Neural cell (in vitro differentiated cells): ENCODE data around the gene C10orf143. TPM values are rescaled to one million over a fixed set of nuclear protein-coding genes. Genes with fewer than 3 reads are reported as not detected.

Experiments used
- H2AFZ ChIP-seq: fragments of 200-600, 300-800 bp; sonication (generic), shearing (Covaris generic); 2 replicates; pipeline ENCODE4 v1.6.0; 2014; ENCODE audit warnings: low read depth, mild to moderate bottlenecking, antibody characterized with exemption, low read length, moderate library complexity
- H3F3A ChIP-seq: fragments of 200-600 bp; shearing (Covaris generic); 2 replicates; pipeline ENCODE4 v1.6.1; 2016; ENCODE audit warnings: mild to moderate bottlenecking, moderate library complexity, mixed read lengths, antibody characterized with exemption, low read length; ENCODE audit not compliant: insufficient read depth, poor library complexity, severe bottlenecking
- H3K27ac ChIP-seq: fragments of 200-600, 300-800 bp; sonication (generic), shearing (Covaris generic); 2 replicates; pipeline ENCODE4 v1.5.1; 2014; ENCODE audit warnings: mild to moderate bottlenecking, low read length, moderate library complexity
- H3K27me3 ChIP-seq: fragments of 300-800, 200-600 bp; sonication (generic), shearing (Covaris generic); 2 replicates; pipeline ENCODE4 v1.6.0; 2014; ENCODE audit warnings: mild to moderate bottlenecking, low read depth, low read length, moderate library complexity; ENCODE audit not compliant: insufficient read depth
- H3K36me3 ChIP-seq: fragments of 300-800, 200-600 bp; sonication (generic), shearing (Covaris generic); 2 replicates; pipeline ENCODE4 v1.5.1; 2014; ENCODE audit warnings: mild to moderate bottlenecking, antibody characterized with exemption, low read length, moderate library complexity; ENCODE audit not compliant: insufficient read depth
- H3K4me2 ChIP-seq: fragments of 300-800, 200-600 bp; sonication (generic), shearing (Covaris generic); 2 replicates; pipeline ENCODE4 v1.6.0; 2014; ENCODE audit warnings: mild to moderate bottlenecking, low read length
- H3K4me3 ChIP-seq: fragments of 300-800, 200-600 bp; sonication (generic), shearing (Covaris generic); 2 replicates; pipeline ENCODE4 v1.5.1; 2014; ENCODE audit warnings: mild to moderate bottlenecking, low read length, moderate library complexity
- H3K79me2 ChIP-seq: fragments of 200-600 bp; shearing (Covaris generic); replicated peaks from 2 replicates; pipeline ENCODE4 v1.6.0; 2014; ENCODE audit warnings: mild to moderate bottlenecking, low read length, moderate library complexity; ENCODE audit not compliant: insufficient read depth
- H3K9ac ChIP-seq: fragments of 300-800, 200-600 bp; sonication (generic), shearing (Covaris generic); 2 replicates; pipeline ENCODE4 v1.6.1; 2016; ENCODE audit warnings: mild to moderate bottlenecking, low read length, mixed read lengths
- H3K9me2 ChIP-seq: fragments of 200-600 bp; shearing (Covaris generic); 2 replicates; pipeline ENCODE4 v1.6.1; 2016; ENCODE audit warnings: mild to moderate bottlenecking, low read length, mixed read lengths; ENCODE audit not compliant: insufficient read depth
- H3K9me3 ChIP-seq: fragments of 200-600, 300-800 bp; sonication (generic), shearing (Covaris generic); 2 replicates; pipeline ENCODE4 v1.6.1; 2016; ENCODE audit warnings: mild to moderate bottlenecking, mixed run types, low read length, moderate library complexity, mixed read lengths
- H4K20me1 ChIP-seq: fragments of 200-600 bp; shearing (Covaris generic); 2 replicates; pipeline ENCODE4 v1.6.1; 2016; ENCODE audit warnings: mild to moderate bottlenecking, mixed run types; ENCODE audit not compliant: insufficient read depth
- CTCF ChIP-seq: fragments of 450-650 bp; IDR thresholded peaks from 2 replicates; pipeline ENCODE4 v1.5.1; 2014; ENCODE audit warnings: antibody characterized with exemption, mild to moderate bottlenecking, moderate library complexity; ENCODE audit not compliant: poor library complexity, severe bottlenecking
- EP300 ChIP-seq: fragments of 450-650 bp; conservative IDR thresholded peaks from 2 replicates; pipeline ENCODE4 v1.6.1; 2014; ENCODE audit warnings: antibody characterized with exemption, mild to moderate bottlenecking, moderate library complexity; ENCODE audit not compliant: poor library complexity, severe bottlenecking
- EZH2 ChIP-seq: fragments of 200-600, 300-800 bp; shearing (Covaris generic), sonication (generic); IDR thresholded peaks from 2 replicates; pipeline ENCODE4 v1.6.1; 2014; ENCODE audit warnings: antibody characterized with exemption, low read length, borderline replicate concordance, mild to moderate bottlenecking; ENCODE audit not compliant: insufficient read depth, poor library complexity, severe bottlenecking
- MXI1 ChIP-seq: fragments of 450-650 bp; conservative IDR thresholded peaks from 2 replicates; pipeline ENCODE4 v1.6.1; 2014; ENCODE audit warnings: antibody characterized with exemption, mild to moderate bottlenecking; ENCODE audit not compliant: poor library complexity, severe bottlenecking
- POLR2AphosphoS5 ChIP-seq: IDR thresholded peaks from 2 replicates; pipeline ENCODE4 v1.6.1; 2012
- RAD21 ChIP-seq: fragments of 450-650 bp; conservative IDR thresholded peaks from 2 replicates; pipeline ENCODE4 v1.6.1; 2014; ENCODE audit warnings: antibody characterized with exemption, mild to moderate bottlenecking, moderate library complexity
- REST ChIP-seq: IDR thresholded peaks from 2 replicates; pipeline ENCODE4 v1.6.1; 2012; ENCODE audit warnings: borderline replicate concordance
- SMC3 ChIP-seq: fragments of 450-650 bp; conservative IDR thresholded peaks from 2 replicates; pipeline ENCODE4 v1.6.1; 2014; ENCODE audit warnings: antibody characterized with exemption, mild to moderate bottlenecking, moderate library complexity; ENCODE audit not compliant: poor library complexity
- TAF1 ChIP-seq: IDR thresholded peaks from 2 replicates; pipeline ENCODE4 v1.6.1; 2012; ENCODE audit warnings: low read depth
- polyA plus RNA-seq: library from polyadenylated mRNA; depleted of rRNA; stranded (reverse); fragments of >200 nt; gene quantifications from 2 replicates; pipeline ENCODE4 v1.2.3, GENCODE V29; 2014

The C10orf143 gene
- polyA plus RNA-seq, 1 donor from 2014 or later, result 1.4 TPM

- Histone ChIP-seq H3K4me2 (no peak overlapping the region), H3K27ac (no peak overlapping the region), H3K9me2 (no peaks in the 10 kb centered on the region), H3K4me3 (no peak overlapping the region), H3K36me3 (no peaks in the 10 kb centered on the region), H3K9me3 (no peaks in the 10 kb centered on the region), H2AFZ (no peak overlapping the region), H3K79me2 (no peaks in the 10 kb centered on the region), H4K20me1 (no peaks in the 10 kb centered on the region), H3K9ac (no peak overlapping the region), H3F3A (no peaks in the 10 kb centered on the region), H3K27me3 (no peaks in the 10 kb centered on the region)
- no peak for TF ChIP-seq EP300
- no peak for TF ChIP-seq REST
- TF ChIP-seq CTCF, result no peak
- TF ChIP-seq MXI1, result no peak
- no peak for TF ChIP-seq TAF1
- no peak for TF ChIP-seq POLR2AphosphoS5
- no peak for TF ChIP-seq RAD21
- no peak for TF ChIP-seq SMC3
- TF ChIP-seq EZH2, result no peak
Observed at GRCh38 chr10:130038611-130039109, 72.0 kb downstream of the C10orf143 start.

GRCh38 chr10:130038019-130038555 is 72.5 kb downstream of the C10orf143 start:
- no peak overlapping the region for H3K9ac ChIP-seq
- no peaks in the 10 kb centered on the region for H3K9me3 ChIP-seq
- H3K79me2 ChIP-seq, result no peaks in the 10 kb centered on the region
- TF ChIP-seq EZH2 (no peak), MXI1 (no peak), CTCF (no peak), RAD21 (no peak), SMC3 (no peak), TAF1 (no peak), POLR2AphosphoS5 (no peak), REST (no peak), EP300 (no peak)
- H3F3A ChIP-seq, result no peaks in the 10 kb centered on the region
- no peaks in the 10 kb centered on the region for H3K27me3 ChIP-seq
- H3K4me2 ChIP-seq, result no peak overlapping the region
- H3K27ac ChIP-seq, result no peak overlapping the region
- no peak overlapping the region for H2AFZ ChIP-seq
- no peaks in the 10 kb centered on the region for H3K36me3 ChIP-seq
- H4K20me1 ChIP-seq, result no peaks in the 10 kb centered on the region
- no peak overlapping the region for H3K4me3 ChIP-seq
- H3K9me2 ChIP-seq, result no peaks in the 10 kb centered on the region
